Measurements from ENCODE around the gene EGLN1. TPM values are rescaled to one million over a fixed set of nuclear protein-coding genes. Genes with fewer than 3 reads are reported as not detected.

Gene EGLN1
- total and polyA plus RNA-seq, 8 donors: 19.4 to 54.6 (median 40.5) TPM

DNA sequence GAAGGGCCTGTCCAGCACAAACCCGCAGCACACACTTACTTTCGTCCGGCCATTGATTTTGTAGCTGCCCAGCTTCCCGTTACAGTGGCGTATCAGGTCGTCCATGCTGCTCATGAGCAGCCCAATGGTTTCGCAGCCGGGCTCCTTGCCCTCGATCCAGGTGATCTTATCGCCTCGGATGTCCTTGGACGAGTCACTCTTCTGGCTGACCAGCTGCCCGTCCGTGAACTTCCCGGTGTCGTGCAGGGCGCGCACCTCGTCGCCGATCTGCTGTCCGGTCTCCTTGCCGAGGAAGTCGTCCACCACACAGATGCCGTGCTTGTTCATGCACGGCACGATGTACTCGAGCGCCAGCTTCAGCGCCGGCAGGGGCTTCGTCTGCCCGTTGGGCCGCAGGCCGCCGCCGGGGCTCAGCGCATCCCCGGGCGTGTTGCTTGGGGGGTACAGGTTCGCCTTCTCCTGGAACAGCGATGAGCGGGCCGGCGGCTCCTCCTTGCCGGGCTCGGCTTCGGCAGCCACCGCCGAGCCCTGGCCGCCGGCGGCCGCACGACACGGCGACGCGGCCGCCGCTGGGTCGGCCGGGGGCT, 1.0 kb downstream of the EGLN1 start:
- intact Hi-C loops (cut with DNase I): no loop called here
- no peaks in the 10 kb centered on the region for H3K27me3 ChIP-seq
- TF ChIP-seq, protein P1, sequence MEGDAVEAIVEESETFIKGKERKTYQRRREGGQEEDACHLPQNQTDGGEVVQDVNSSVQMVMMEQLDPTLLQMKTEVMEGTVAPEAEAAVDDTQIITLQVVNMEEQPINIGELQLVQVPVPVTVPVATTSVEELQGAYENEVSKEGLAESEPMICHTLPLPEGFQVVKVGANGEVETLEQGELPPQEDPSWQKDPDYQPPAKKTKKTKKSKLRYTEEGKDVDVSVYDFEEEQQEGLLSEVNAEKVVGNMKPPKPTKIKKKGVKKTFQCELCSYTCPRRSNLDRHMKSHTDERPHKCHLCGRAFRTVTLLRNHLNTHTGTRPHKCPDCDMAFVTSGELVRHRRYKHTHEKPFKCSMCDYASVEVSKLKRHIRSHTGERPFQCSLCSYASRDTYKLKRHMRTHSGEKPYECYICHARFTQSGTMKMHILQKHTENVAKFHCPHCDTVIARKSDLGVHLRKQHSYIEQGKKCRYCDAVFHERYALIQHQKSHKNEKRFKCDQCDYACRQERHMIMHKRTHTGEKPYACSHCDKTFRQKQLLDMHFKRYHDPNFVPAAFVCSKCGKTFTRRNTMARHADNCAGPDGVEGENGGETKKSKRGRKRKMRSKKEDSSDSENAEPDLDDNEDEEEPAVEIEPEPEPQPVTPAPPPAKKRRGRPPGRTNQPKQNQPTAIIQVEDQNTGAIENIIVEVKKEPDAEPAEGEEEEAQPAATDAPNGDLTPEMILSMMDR (IDR thresholded peaks at IDR 0.05): no peak
- peak; percentile 15 for ATAC-seq
- peak overlapping the region; percentile 95 to 98 for H3K27ac ChIP-seq
- peak; percentile 45 to 90 (median 64) for DNase-seq
- H3K9me3 ChIP-seq: no peaks in the 10 kb centered on the region
- H3K4me1 ChIP-seq: peaks cover 16 to 47% of the 10 kb centered on the region in 2 donors
- H3K4me3 ChIP-seq: peak overlapping the region; percentile 73 to 77
- no peaks in the 10 kb centered on the region for H3K36me3 ChIP-seq

- TF ChIP-seq, protein P1 (IDR thresholded peaks at IDR 0.05): no peak
- peak overlapping the region; percentile 95 to 98 for H3K27ac ChIP-seq
- H3K36me3 ChIP-seq: no peaks in the 10 kb centered on the region
- intact Hi-C loops (cut with DNase I): no loop called here
- peaks cover 16 to 54% of the 10 kb centered on the region in 2 donors for H3K4me1 ChIP-seq
- peak overlapping the region; percentile 73 to 77 for H3K4me3 ChIP-seq
- DNase-seq (peak in 1 of 4 donors; percentile 28), ATAC-seq (peak; percentile 22)
- H3K27me3 ChIP-seq: no peaks in the 10 kb centered on the region
- H3K9me3 ChIP-seq: no peaks in the 10 kb centered on the region
These were observed 1.7 kb downstream of the EGLN1 start for GRCh38 chr1:231420299-231420958.

GRCh38 chr1:231419738-231420298, 2.3 kb downstream of the EGLN1 start:
- H3K4me3 ChIP-seq: peak overlapping the region; percentile 73 to 77
- H3K27ac ChIP-seq: peak overlapping the region; percentile 95 to 98
- no peaks in the 10 kb centered on the region for H3K27me3 ChIP-seq
- H3K36me3 ChIP-seq: no peaks in the 10 kb centered on the region
- peaks cover 16 to 59% of the 10 kb centered on the region in 2 donors for H3K4me1 ChIP-seq
- no peak for DNase-seq
- TF ChIP-seq, protein P1 (IDR thresholded peaks at IDR 0.05): no peak
- intact Hi-C loops (cut with DNase I): no loop called here
- H3K9me3 ChIP-seq: no peaks in the 10 kb centered on the region
- no peak for ATAC-seq

DNA sequence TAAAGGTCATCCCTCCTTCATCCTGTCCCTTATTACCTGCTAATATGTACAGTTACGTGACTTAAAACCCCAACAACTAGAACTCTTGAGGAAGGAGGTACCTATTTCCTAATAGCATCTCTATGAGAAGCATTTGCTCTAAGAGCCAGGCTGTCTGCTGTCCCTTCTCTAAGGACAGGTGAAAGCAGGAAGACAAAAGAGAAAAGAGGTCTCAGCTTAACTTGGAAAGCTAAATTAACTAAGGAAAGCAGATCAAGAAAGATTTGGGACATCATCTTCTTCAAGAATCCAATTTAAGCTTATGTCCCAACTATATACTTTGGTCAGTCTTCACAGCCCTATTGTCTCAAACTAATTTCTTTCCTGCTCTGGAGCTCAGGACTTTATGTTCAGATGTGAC, 2.9 kb downstream of the EGLN1 start:
- TF ChIP-seq, protein P1 (IDR thresholded peaks at IDR 0.05): no peak
- Histone ChIP-seq H3K4me3 (peak overlapping the region in 1 of 2 donors; percentile 77), H3K9me3 (no peaks in the 10 kb centered on the region), H3K36me3 (no peaks in the 10 kb centered on the region), H3K4me1 (peaks cover 16 to 65% of the 10 kb centered on the region in 2 donors), H3K27me3 (no peaks in the 10 kb centered on the region), H3K27ac (peak overlapping the region in 1 of 2 donors; percentile 95)
- no peak for ATAC-seq
- intact Hi-C loops (cut with DNase I): no loop called here
- no peak for DNase-seq

- TF ChIP-seq, protein P1 (IDR thresholded peaks at IDR 0.05): no peak
- Histone ChIP-seq H3K27me3 (no peaks in the 10 kb centered on the region), H3K4me3 (peak overlapping the region in 1 of 2 donors; percentile 77), H3K4me1 (peaks cover 16 to 69% of the 10 kb centered on the region in 2 donors), H3K36me3 (no peaks in the 10 kb centered on the region), H3K9me3 (no peaks in the 10 kb centered on the region), H3K27ac (peak overlapping the region in 1 of 2 donors; percentile 95)
- DNase-seq (no peak), ATAC-seq (no peak)
- intact Hi-C loops (cut with DNase I): no loop called here
These were observed 3.4 kb downstream of the EGLN1 start for GRCh38 chr1:231418741-231419107.
